GM12878 (cell line): Measurements from ENCODE around the gene ENAH. TPM values are rescaled to one million over a fixed set of nuclear protein-coding genes. Genes with fewer than 3 reads are reported as not detected.

Experiments
- ATF3 ChIP-seq: IDR thresholded peaks from 2 replicates; pipeline ENCODE4 v1.6.1; 2011; ENCODE audit warnings: low read depth, mild to moderate bottlenecking, low read length, moderate library complexity, borderline replicate concordance; ENCODE audit errors: extremely low read depth
- DPF2 ChIP-seq: fragments of 450-650 bp; IDR thresholded peaks from 2 replicates; pipeline ENCODE4 v1.6.1; 2017; ENCODE audit warnings: mild to moderate bottlenecking
- GABPA ChIP-seq: IDR thresholded peaks from 2 replicates; pipeline ENCODE4 v1.6.1; 2014; ENCODE audit warnings: antibody characterized with exemption, low read depth, mild to moderate bottlenecking, inconsistent platforms
- HDAC6 ChIP-seq: fragments of 200-600 bp; sonication (generic); IDR thresholded peaks from one replicate; pipeline ENCODE4 v1.8.0; 2017; ENCODE audit warnings: antibody characterized with exemption; ENCODE audit not compliant: unreplicated experiment
- HDGF ChIP-seq: fragments of 450-650 bp; IDR thresholded peaks from 2 replicates; pipeline ENCODE4 v1.6.1; 2016; ENCODE audit warnings: antibody characterized with exemption
- IKZF2 ChIP-seq, 2 experiments: fragments of 450-650 bp; IDR thresholded peaks; 2 replicates each; pipeline ENCODE4 v1.6.1; 2017; ENCODE audit warnings: mild to moderate bottlenecking in 2 of 2, moderate library complexity in 2 of 2
- IRF3 ChIP-seq: fragments of 450-650 bp; IDR thresholded peaks from 2 replicates; pipeline ENCODE4 v1.6.1; 2014; ENCODE audit warnings: mild to moderate bottlenecking
- KDM1A ChIP-seq: fragments of 200-600 bp; sonication (generic); IDR thresholded peaks from 2 replicates; pipeline ENCODE4 v1.6.1; 2016; ENCODE audit warnings: borderline replicate concordance
- KLF5 ChIP-seq: fragments of 450-650 bp; IDR thresholded peaks from 2 replicates; pipeline ENCODE4 v1.6.1; 2014; ENCODE audit warnings: mild to moderate bottlenecking; ENCODE audit not compliant: partially characterized antibody
- LARP7 ChIP-seq: fragments of 450-650 bp; IDR thresholded peaks from 2 replicates; pipeline ENCODE4 v1.6.1; 2017; ENCODE audit warnings: mild to moderate bottlenecking
- MTA3 ChIP-seq: IDR thresholded peaks from 2 replicates; pipeline ENCODE4 v1.6.1; 2012; ENCODE audit warnings: low read length, inconsistent platforms, borderline replicate concordance
- NFIC ChIP-seq: IDR thresholded peaks from 2 replicates; pipeline ENCODE4 v1.6.1; 2012; ENCODE audit warnings: low read depth, mild to moderate bottlenecking, inconsistent platforms, low read length, moderate library complexity
- NFXL1 ChIP-seq: fragments of 450-650 bp; IDR thresholded peaks from 2 replicates; pipeline ENCODE4 v1.6.1; 2017; ENCODE audit warnings: antibody characterized with exemption, mild to moderate bottlenecking, borderline replicate concordance
- NFYA ChIP-seq: IDR thresholded peaks from 2 replicates; pipeline ENCODE4 v1.6.1; 2011; ENCODE audit warnings: low read depth, mild to moderate bottlenecking, low read length, improper control_type of control experiment, borderline replicate concordance
- NR2C1 ChIP-seq: fragments of 450-650 bp; IDR thresholded peaks from 2 replicates; pipeline ENCODE4 v1.6.1; 2017; ENCODE audit warnings: antibody characterized with exemption, mild to moderate bottlenecking, moderate library complexity
- POLR2AphosphoS2 ChIP-seq: IDR thresholded peaks from 2 replicates; pipeline ENCODE4 v1.6.1; 2011; ENCODE audit warnings: low read depth, mild to moderate bottlenecking, low read length, improper control_type of control experiment, moderate library complexity
- RAD21 ChIP-seq: IDR thresholded peaks from 2 replicates; pipeline ENCODE4 v1.6.1; 2011; ENCODE audit warnings: mild to moderate bottlenecking, low read depth, low read length, moderate library complexity; ENCODE audit not compliant: insufficient read depth
- RBBP5 ChIP-seq: fragments of 200-600 bp; sonication (generic); conservative IDR thresholded peaks from 2 replicates; pipeline ENCODE4 v1.6.1; 2016
- SIN3A ChIP-seq: IDR thresholded peaks from 2 replicates; pipeline ENCODE4 v1.6.1; 2012; ENCODE audit warnings: low read depth, low read length, improper control_type of control experiment
- SMAD1 ChIP-seq: fragments of 450-650 bp; IDR thresholded peaks from 2 replicates; pipeline ENCODE4 v1.6.1; 2018; ENCODE audit warnings: mild to moderate bottlenecking, low read depth; ENCODE audit not compliant: partially characterized antibody
- SMARCA5 ChIP-seq: fragments of 450-650 bp; IDR thresholded peaks from 2 replicates; pipeline ENCODE4 v1.6.1; 2017; ENCODE audit warnings: mild to moderate bottlenecking
- ZBTB4 ChIP-seq: fragments of 450-650 bp; formaldehyde crosslinking; IDR thresholded peaks from 2 replicates; pipeline ENCODE4 v1.4.0; 2022; ENCODE audit warnings: mild to moderate bottlenecking, moderate library complexity
- ZNF274 ChIP-seq: IDR thresholded peaks from one replicate; pipeline ENCODE4 v1.8.0; 2011; ENCODE audit not compliant: insufficient read length, insufficient read depth
- ZZZ3 ChIP-seq: IDR thresholded peaks from 2 replicates; pipeline ENCODE4 v1.6.1; 2011; ENCODE audit warnings: low read depth; ENCODE audit not compliant: control insufficient read depth, insufficient read length
- polyA plus RNA-seq, 11 experiments: library from polyadenylated mRNA; depleted of rRNA in 4 of 11; unstranded in 6 of 11; stranded (reverse) in 5 of 11; fragments of >200 nt; fragmentation: Nextera tagmentation in 4 of 11; fragmentation: Illumina TruSeq in 1 of 11; extraction: Ambion mirVana in 4 of 11; extraction: Trizol in 1 of 11; gene quantifications; 1 replicate in 1 of 11; 2 replicates in 10 of 11; pipeline versions ENCODE4 v1.2.1 to v1.2.3, GENCODE V29; 2011 to 2016; ENCODE audit warnings: inconsistent platforms in 2 of 11, missing spikeins in 2 of 11, low read depth in 1 of 11
- total RNA-seq, 4 experiments: library from RNA; depleted of rRNA in 3 of 4; stranded (reverse); fragments of >200 nt in 3 of 4; fragmentation: Illumina TruSeq in 1 of 4; extraction: Trizol in 1 of 4; gene quantifications; 2 replicates each; pipeline versions ENCODE4 v1.2.1 to v1.2.3, GENCODE V29; 2013 to 2021
- TF ChIP-seq, protein P1 (sequence below): fragments of 450-650 bp; IDR thresholded peaks from 2 replicates; pipeline ENCODE4 v1.6.1; 2017; ENCODE audit warnings: mild to moderate bottlenecking, low read depth, inconsistent platforms; ENCODE audit not compliant: poor library complexity, severe bottlenecking

ENAH gene
- total and polyA plus RNA-seq, 10 of the 15 experiments (the other 5 are each of a cell fraction or from before 2014, with no cell fraction given) = under 0.01 to 0.62 (median 0.06) TPM; not detected in 5

- TF ChIP-seq ATF3 (no peak), RAD21 (0 out of 2 replicates have a peak, but pooled peaks have one; percentile 4), MTA3 (no peak), DPF2 (peak; percentile 74), NR2C1 (peak; percentile 27; the same call in 1 of the 2 replicates), SMARCA5 (no peak), NFXL1 (no peak), SIN3A (peak; percentile 62; the same call in 1 of the 2 replicates), KLF5 (no peak), IRF3 (no peak), NFIC (no peak), IKZF2 (IDR thresholded peaks at IDR 0.05) (peak in 1 of 2 experiments; percentile 46; a peak in 1 of 4 replicates), ZNF274 (no peak), KDM1A (no peak), LARP7 (no peak; the same call in 1 of the 2 replicates), HDAC6 (no peak), POLR2AphosphoS2 (peak; percentile 69), GABPA (peak; percentile 97), HDGF (no peak), RBBP5 (no peak), ZBTB4 (CRISPR knock-in tag) (no peak), SMAD1 (no peak), NFYA (no peak), ZZZ3 (no peak)
- TF ChIP-seq, protein P1, sequence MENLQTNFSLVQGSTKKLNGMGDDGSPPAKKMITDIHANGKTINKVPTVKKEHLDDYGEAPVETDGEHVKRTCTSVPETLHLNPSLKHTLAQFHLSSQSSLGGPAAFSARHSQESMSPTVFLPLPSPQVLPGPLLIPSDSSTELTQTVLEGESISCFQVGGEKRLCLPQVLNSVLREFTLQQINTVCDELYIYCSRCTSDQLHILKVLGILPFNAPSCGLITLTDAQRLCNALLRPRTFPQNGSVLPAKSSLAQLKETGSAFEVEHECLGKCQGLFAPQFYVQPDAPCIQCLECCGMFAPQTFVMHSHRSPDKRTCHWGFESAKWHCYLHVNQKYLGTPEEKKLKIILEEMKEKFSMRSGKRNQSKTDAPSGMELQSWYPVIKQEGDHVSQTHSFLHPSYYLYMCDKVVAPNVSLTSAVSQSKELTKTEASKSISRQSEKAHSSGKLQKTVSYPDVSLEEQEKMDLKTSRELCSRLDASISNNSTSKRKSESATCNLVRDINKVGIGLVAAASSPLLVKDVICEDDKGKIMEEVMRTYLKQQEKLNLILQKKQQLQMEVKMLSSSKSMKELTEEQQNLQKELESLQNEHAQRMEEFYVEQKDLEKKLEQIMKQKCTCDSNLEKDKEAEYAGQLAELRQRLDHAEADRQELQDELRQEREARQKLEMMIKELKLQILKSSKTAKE = no peak
Observed at GRCh38 chr1:225467193-225468020, 185.5 kb downstream of the ENAH start (continued).
